Activated naive CD8-positive, alpha-beta T cell treated with anti-CD3 and anti-CD28 coated beads for 36 hours (primary cell): Measurements from ENCODE around the gene CYP27B1. TPM values are rescaled to one million over a fixed set of nuclear protein-coding genes. Genes with fewer than 3 reads are reported as not detected.
A peak's percentile ranks its signal among the peaks of the same experiment; 100 is the strongest.

Source experiments
- DNase-seq: peaks from one replicate; pipeline ENCODE4 v3.0.0; 2021
- H3K27ac Mint-ChIP-seq: one replicate; pipeline ENCODE4 v1.8.0; 2022; ENCODE audit warnings: mild to moderate bottlenecking, moderate library complexity, mixed read lengths
- H3K27me3 Mint-ChIP-seq: one replicate; pipeline ENCODE4 v1.8.0; 2022; ENCODE audit warnings: mild to moderate bottlenecking, mixed read lengths
- H3K36me3 Mint-ChIP-seq: one replicate; pipeline ENCODE4 v1.8.0; 2021; ENCODE audit warnings: mild to moderate bottlenecking, mixed read lengths
- H3K4me1 Mint-ChIP-seq: one replicate; pipeline ENCODE4 v1.8.0; 2021; ENCODE audit warnings: mixed read lengths
- H3K4me3 Mint-ChIP-seq: one replicate; pipeline ENCODE4 v1.8.0; 2022; ENCODE audit warnings: mild to moderate bottlenecking, moderate library complexity, mixed read lengths
- H3K9me3 Mint-ChIP-seq: one replicate; pipeline ENCODE4 v1.8.0; 2022; ENCODE audit warnings: mixed read lengths
- total RNA-seq, 2 experiments: library from RNA; stranded (reverse); gene quantifications; one replicate each; pipeline ENCODE4 v1.2.3, GENCODE V29; 2021

CYP27B1 gene
- total RNA-seq, 2 experiments from 2014 or later = 9.6 to 12.0 TPM

GRCh38 chr12:57739914-57740538, 26.9 kb downstream of the CYP27B1 start:
- H3K4me1 Mint-ChIP-seq = peaks cover 47% of the 10 kb centered on the region
- no peaks in the 10 kb centered on the region for H3K9me3 Mint-ChIP-seq
- H3K4me3 Mint-ChIP-seq = peak overlapping the region; percentile 63
- H3K36me3 Mint-ChIP-seq = peaks cover 5% of the 10 kb centered on the region
- peak overlapping the region; percentile 74 for H3K27ac Mint-ChIP-seq
- H3K27me3 Mint-ChIP-seq = no peaks in the 10 kb centered on the region
- DNase-seq = no peak

GRCh38 chr12:57739387-57739786, 27.5 kb downstream of the CYP27B1 start:
- H3K4me3 Mint-ChIP-seq = peak overlapping the region; percentile 63
- peaks cover 5% of the 10 kb centered on the region for H3K36me3 Mint-ChIP-seq
- H3K27me3 Mint-ChIP-seq = no peaks in the 10 kb centered on the region
- DNase-seq = no peak
- peak overlapping the region; percentile 74 for H3K27ac Mint-ChIP-seq
- H3K9me3 Mint-ChIP-seq = no peaks in the 10 kb centered on the region
- H3K4me1 Mint-ChIP-seq = peaks cover 43% of the 10 kb centered on the region

GRCh38 chr12:57738661-57739237, 28.1 kb downstream of the CYP27B1 start, which contains the start of gene AGAP2:
Gene AGAP2, minus strand, starts transcription at chr12:57738742. Its CDS starts 496 bp downstream, at chr12:57738246.
- peak within 1 kb of the TSS; percentile 63 for H3K4me3 Mint-ChIP-seq
- peaks cover 5% of the 10 kb centered on the region for H3K36me3 Mint-ChIP-seq
- no peaks in the 10 kb centered on the region for H3K9me3 Mint-ChIP-seq
- H3K27ac Mint-ChIP-seq = peak within 1 kb of the TSS; percentile 74
- no peaks in the 10 kb centered on the region for H3K27me3 Mint-ChIP-seq
- no peak for DNase-seq
- peaks cover 36% of the 10 kb centered on the region for H3K4me1 Mint-ChIP-seq

GRCh38 chr12:57737467-57738460, 29.1 kb downstream of the CYP27B1 start:
- no peak for DNase-seq
- Mint-ChIP-seq H3K4me1 (peaks cover 34% of the 10 kb centered on the region), H3K27ac (no peak overlapping the region), H3K36me3 (peaks cover 5% of the 10 kb centered on the region), H3K27me3 (no peaks in the 10 kb centered on the region), H3K4me3 (no peak overlapping the region), H3K9me3 (no peaks in the 10 kb centered on the region)

GRCh38 chr12:57736741-57737466, 30.0 kb downstream of the CYP27B1 start:
- no peak for DNase-seq
- no peak overlapping the region for H3K27ac Mint-ChIP-seq
- H3K9me3 Mint-ChIP-seq = no peaks in the 10 kb centered on the region
- H3K4me1 Mint-ChIP-seq = peaks cover 29% of the 10 kb centered on the region
- H3K36me3 Mint-ChIP-seq = peaks cover 7% of the 10 kb centered on the region
- H3K4me3 Mint-ChIP-seq = no peak overlapping the region
- H3K27me3 Mint-ChIP-seq = no peaks in the 10 kb centered on the region

GRCh38 chr12:57735952-57736740, 30.7 kb downstream of the CYP27B1 start:
- H3K4me3 Mint-ChIP-seq = no peak overlapping the region
- no peaks in the 10 kb centered on the region for H3K27me3 Mint-ChIP-seq
- no peak for DNase-seq
- H3K36me3 Mint-ChIP-seq = peaks cover 7% of the 10 kb centered on the region
- H3K27ac Mint-ChIP-seq = no peak overlapping the region
- peaks cover 27% of the 10 kb centered on the region for H3K4me1 Mint-ChIP-seq
- no peaks in the 10 kb centered on the region for H3K9me3 Mint-ChIP-seq

- Mint-ChIP-seq H3K27ac (no peak overlapping the region), H3K36me3 (peaks cover 7% of the 10 kb centered on the region), H3K27me3 (no peaks in the 10 kb centered on the region), H3K9me3 (no peaks in the 10 kb centered on the region), H3K4me1 (peaks cover 20% of the 10 kb centered on the region), H3K4me3 (no peak overlapping the region)
- no peak for DNase-seq
These were observed 31.6 kb downstream of the CYP27B1 start for GRCh38 chr12:57735198-57735855.

GRCh38 chr12:57734591-57734990, 32.3 kb downstream of the CYP27B1 start:
- Mint-ChIP-seq H3K27me3 (no peaks in the 10 kb centered on the region), H3K27ac (peak overlapping the region; percentile 31), H3K9me3 (no peaks in the 10 kb centered on the region), H3K4me3 (no peak overlapping the region), H3K4me1 (peaks cover 14% of the 10 kb centered on the region), H3K36me3 (peaks cover 7% of the 10 kb centered on the region)
- DNase-seq = no peak

- Mint-ChIP-seq H3K27ac (no peak overlapping the region), H3K4me1 (peaks cover 7% of the 10 kb centered on the region), H3K9me3 (no peaks in the 10 kb centered on the region)
These were observed 33.0 kb downstream of the CYP27B1 start for GRCh38 chr12:57733928-57734327.

GRCh38 chr12:57732726-57733593, 33.9 kb downstream of the CYP27B1 start:
- Mint-ChIP-seq H3K27ac (peak overlapping the region; percentile 11), H3K4me3 (no peak overlapping the region), H3K4me1 (peaks cover 6% of the 10 kb centered on the region), H3K36me3 (peaks cover 10% of the 10 kb centered on the region), H3K9me3 (no peaks in the 10 kb centered on the region), H3K27me3 (no peaks in the 10 kb centered on the region)
- DNase-seq = no peak

More at GRCh38 chr12:57733928-57734327, 33.0 kb downstream of the CYP27B1 start:
- peaks cover 7% of the 10 kb centered on the region for H3K36me3 Mint-ChIP-seq
- no peak overlapping the region for H3K4me3 Mint-ChIP-seq
- no peaks in the 10 kb centered on the region for H3K27me3 Mint-ChIP-seq
- no peak for DNase-seq

- no peak for DNase-seq
- H3K4me3 Mint-ChIP-seq = no peak overlapping the region
- H3K27ac Mint-ChIP-seq = no peak overlapping the region
- peaks cover 6% of the 10 kb centered on the region for H3K4me1 Mint-ChIP-seq
- H3K36me3 Mint-ChIP-seq = peaks cover 13% of the 10 kb centered on the region
- H3K9me3 Mint-ChIP-seq = no peaks in the 10 kb centered on the region
- H3K27me3 Mint-ChIP-seq = no peaks in the 10 kb centered on the region
These were observed 34.6 kb downstream of the CYP27B1 start for GRCh38 chr12:57732270-57732669.

- no peak for DNase-seq
- Mint-ChIP-seq H3K36me3 (peaks cover 10% of the 10 kb centered on the region), H3K4me1 (peaks cover 3% of the 10 kb centered on the region), H3K27me3 (no peaks in the 10 kb centered on the region), H3K9me3 (no peaks in the 10 kb centered on the region), H3K4me3 (no peak overlapping the region), H3K27ac (no peak overlapping the region)
These were observed 35.3 kb downstream of the CYP27B1 start for GRCh38 chr12:57731411-57732080.
